Measurements from ENCODE around the gene CD28.
A peak's percentile ranks its signal among the peaks of the same experiment; 100 is the strongest.

The CD28 gene

DNA sequence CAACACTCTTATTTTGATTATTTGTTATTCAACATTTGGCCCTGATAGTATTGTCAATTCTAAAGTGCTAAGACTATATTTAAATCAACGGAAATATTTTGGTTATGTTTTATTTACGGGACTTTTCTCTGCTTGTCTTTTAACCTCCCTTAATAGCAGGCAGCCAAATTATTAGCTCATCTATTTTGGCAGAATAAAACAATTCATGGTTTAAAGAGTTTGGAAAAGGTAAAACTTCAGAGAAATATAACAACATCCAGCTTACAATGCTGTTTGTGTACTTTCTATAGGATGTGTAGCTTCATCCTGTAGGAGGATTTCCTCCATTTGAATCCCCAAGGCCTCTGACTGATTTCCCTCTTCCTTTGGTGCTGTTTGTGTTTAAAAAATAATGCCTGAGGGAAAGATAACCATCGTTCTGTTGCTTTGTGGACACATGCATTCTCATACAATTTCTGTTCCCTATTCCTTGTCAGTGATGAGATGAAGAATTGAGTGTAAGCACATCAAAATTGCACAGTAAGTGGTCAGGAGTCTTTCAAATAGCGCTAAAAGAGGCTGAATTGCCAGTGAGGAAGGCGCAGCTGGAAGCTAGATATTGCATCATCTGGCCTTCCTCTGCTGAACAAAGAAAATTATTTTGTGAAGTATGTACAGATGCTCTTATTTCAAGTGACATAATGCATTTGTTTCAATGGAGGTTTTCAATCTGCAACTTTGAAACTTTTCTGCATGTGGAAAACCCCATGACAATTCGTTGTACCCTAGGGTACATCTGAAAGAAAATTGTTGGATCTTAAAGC is 80.3 kb downstream of the CD28 start:
- peak; percentile 62 for DNase-seq

DNA sequence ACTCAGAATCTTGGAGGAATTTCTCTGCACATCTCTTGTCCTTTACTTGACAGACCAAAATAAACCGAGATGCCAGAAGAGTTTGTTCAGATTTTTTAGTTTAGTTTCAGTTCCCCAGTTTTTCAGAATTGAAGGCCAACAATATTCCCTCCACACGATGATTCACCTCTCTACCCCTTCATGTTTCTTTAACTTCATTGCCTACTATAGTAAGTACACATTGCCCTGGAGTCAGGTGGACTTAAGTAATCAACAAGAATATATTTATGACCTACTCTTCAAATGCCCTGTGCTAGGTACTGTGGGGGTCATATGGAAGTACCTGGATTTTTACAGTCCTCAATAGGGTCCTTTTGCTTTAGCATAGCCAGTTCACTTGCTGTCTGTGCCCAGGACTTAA is 81.5 kb downstream of the CD28 start:
- no peak for DNase-seq
